IMR-90 (cell line): ENCODE data around the gene IGF1R. TPM values are rescaled to one million over a fixed set of nuclear protein-coding genes. Genes with fewer than 3 reads are reported as not detected.

ENCODE experiments used
- ATAC-seq: fragments of 200-7000 bp; cut with Tn5 transposase; 2 replicates; pipeline ENCODE4 v1.9.1; 2020; ENCODE audit warnings: low read depth, mild to moderate bottlenecking, moderate library complexity
- BruUV-seq: library from RNA; stranded (reverse); fragments of 400-500 nt; replicated peaks from 2 replicates; lab custom pipeline; 2021; lab: Mats Ljungman, UMichigan
- CTCF ChIA-PET: fragments of 300-600 bp; formaldehyde crosslinking; extraction: SDS; loops from one replicate; lab custom pipeline; 2021; ENCODE audit warnings: antibody characterized with exemption; lab: Yijun Ruan, JAX
- POLR2A ChIA-PET: fragments of 300-600 bp; sonication (Branson Sonifier 250); formaldehyde crosslinking; loops from one replicate; lab custom pipeline; 2022; ENCODE audit warnings: antibody characterized with exemption; ENCODE audit not compliant: unreplicated experiment; lab: Charles Lee
- DNase-seq: peaks from one replicate; pipeline ENCODE4 v3.0.0; 2013
- H2AFZ ChIP-seq: replicated peaks from 2 replicates; pipeline ENCODE3; 2013; ENCODE audit warnings: low read length, mild to moderate bottlenecking; ENCODE audit not compliant: poor library complexity
- H2AK5ac ChIP-seq: 2 replicates; pipeline ENCODE4 v1.6.1; 2013; ENCODE audit warnings: low read depth, low read length, inconsistent platforms
- H2AK9ac ChIP-seq: replicated peaks from 2 replicates; pipeline ENCODE3; 2013; ENCODE audit warnings: mild to moderate bottlenecking, low read depth, low read length, moderate library complexity; ENCODE audit not compliant: poor library complexity
- H2BK120ac ChIP-seq: 2 replicates; pipeline ENCODE4 v1.6.1; 2013; ENCODE audit warnings: low read depth, low read length, inconsistent platforms
- H2BK15ac ChIP-seq: 3 replicates; pipeline ENCODE4 v1.6.1; 2013; ENCODE audit warnings: low read depth, low read length, inconsistent platforms
- H2BK20ac ChIP-seq: 2 replicates; pipeline ENCODE4 v1.6.1; 2013; ENCODE audit warnings: low read depth, mild to moderate bottlenecking, inconsistent platforms, low read length, moderate library complexity
- H2BK5ac ChIP-seq: 2 replicates; pipeline ENCODE4 v1.6.1; 2013; ENCODE audit warnings: mild to moderate bottlenecking, low read depth, low read length, inconsistent platforms; ENCODE audit not compliant: poor library complexity, severe bottlenecking
- H3K14ac ChIP-seq: replicated peaks from 2 replicates; pipeline ENCODE4 v1.6.1; 2013; ENCODE audit warnings: low read depth, low read length, inconsistent platforms
- H3K18ac ChIP-seq: 2 replicates; pipeline ENCODE4 v1.6.1; 2013; ENCODE audit warnings: low read depth, low read length, control low read depth
- H3K23ac ChIP-seq: 2 replicates; pipeline ENCODE4 v1.6.1; 2013; ENCODE audit warnings: low read depth, low read length, inconsistent platforms
- H3K27ac ChIP-seq: 2 replicates; pipeline ENCODE4 v1.5.1; 2013; ENCODE audit warnings: mild to moderate bottlenecking, control low read depth, low read length; ENCODE audit not compliant: insufficient read depth
- H3K27me3 ChIP-seq: 2 replicates; pipeline ENCODE4 v1.6.1; 2013; ENCODE audit warnings: low read length; ENCODE audit not compliant: control insufficient read depth, insufficient read depth
- H3K36me3 ChIP-seq: 2 replicates; pipeline ENCODE4 v1.6.1; 2013; ENCODE audit warnings: low read length, mixed read lengths; ENCODE audit not compliant: control insufficient read depth, insufficient read depth
- H3K4ac ChIP-seq: 2 replicates; pipeline ENCODE4 v1.6.1; 2013; ENCODE audit warnings: low read depth, low read length, inconsistent platforms
- H3K4me1 ChIP-seq: 2 replicates; pipeline ENCODE4 v1.6.1; 2013; ENCODE audit warnings: low read length, mixed read lengths; ENCODE audit not compliant: control insufficient read depth, insufficient read depth
- H3K4me2 ChIP-seq: 2 replicates; pipeline ENCODE4 v1.6.1; 2013; ENCODE audit warnings: low read depth, mild to moderate bottlenecking, control low read depth, low read length, moderate library complexity
- H3K4me3 ChIP-seq: 2 replicates; pipeline ENCODE4 v1.5.1; 2013; ENCODE audit warnings: low read depth, mild to moderate bottlenecking, control low read depth, low read length, moderate library complexity; ENCODE audit not compliant: insufficient read depth
- H3K56ac ChIP-seq: 2 replicates; pipeline ENCODE4 v1.6.1; 2013; ENCODE audit warnings: low read length, inconsistent platforms; ENCODE audit not compliant: insufficient read depth; ENCODE audit errors: extremely low read depth
- H3K79me1 ChIP-seq, 2 experiments: 2 replicates each; pipeline ENCODE4 v1.6.1; 2013; ENCODE audit warnings: low read length in 2 of 2, inconsistent platforms in 1 of 2, low read depth in 1 of 2
- H3K9ac ChIP-seq: 2 replicates; pipeline ENCODE4 v1.6.1; 2013; ENCODE audit warnings: low read depth, low read length, control low read depth
- H3K9me1 ChIP-seq: 2 replicates; pipeline ENCODE4 v1.6.1; 2013; ENCODE audit warnings: low read length, inconsistent platforms; ENCODE audit not compliant: insufficient read depth
- H3K9me3 ChIP-seq: 2 replicates; pipeline ENCODE4 v1.6.1; 2013; ENCODE audit warnings: low read length; ENCODE audit not compliant: control insufficient read depth, insufficient read depth
- H4K20me1 ChIP-seq: 2 replicates; pipeline ENCODE4 v1.6.1; 2013; ENCODE audit warnings: low read length, inconsistent platforms; ENCODE audit not compliant: insufficient read depth
- H4K5ac ChIP-seq: 2 replicates; pipeline ENCODE4 v1.6.1; 2013; ENCODE audit warnings: mild to moderate bottlenecking, low read depth, low read length, control low read depth
- H4K8ac ChIP-seq, 2 experiments: 2 replicates each; pipeline ENCODE4 v1.6.1; 2013; ENCODE audit warnings: low read depth in 2 of 2, low read length in 2 of 2, control low read depth in 1 of 2, inconsistent platforms in 1 of 2
- H4K91ac ChIP-seq: 2 replicates; pipeline ENCODE4 v1.6.1; 2013; ENCODE audit warnings: low read depth, low read length, inconsistent platforms; ENCODE audit not compliant: insufficient read depth
- BHLHE40 ChIP-seq: fragments of 150-350 bp; IDR thresholded peaks from 2 replicates; pipeline ENCODE4 v1.6.1; 2016; ENCODE audit warnings: mild to moderate bottlenecking, low read depth, low read length
- CEBPB ChIP-seq: IDR thresholded peaks from 2 replicates; pipeline ENCODE4 v1.6.1; 2012; ENCODE audit warnings: low read depth, low read length, improper control_type of control experiment
- CTCF ChIP-seq: conservative IDR thresholded peaks from 2 replicates; pipeline ENCODE4 v1.5.1; 2012; ENCODE audit warnings: mild to moderate bottlenecking, low read depth, low read length, improper control_type of control experiment
- ELK1 ChIP-seq: fragments of 150-350 bp; IDR thresholded peaks from 2 replicates; pipeline ENCODE4 v1.6.1; 2016; ENCODE audit warnings: low read depth, mild to moderate bottlenecking, low read length, moderate library complexity, borderline replicate concordance
- FOS ChIP-seq: fragments of 150-350 bp; IDR thresholded peaks from 2 replicates; pipeline ENCODE4 v1.6.1; 2016; ENCODE audit warnings: low read depth, low read length
- MXI1 ChIP-seq: IDR thresholded peaks from 2 replicates; pipeline ENCODE4 v1.6.1; 2012; ENCODE audit warnings: low read depth, mild to moderate bottlenecking, low read length, moderate library complexity, borderline replicate concordance
- POLR2A ChIP-seq: IDR thresholded peaks from 2 replicates; pipeline ENCODE4 v1.6.1; 2012; ENCODE audit warnings: mild to moderate bottlenecking, low read depth, low read length
- RCOR1 ChIP-seq: IDR thresholded peaks from 2 replicates; pipeline ENCODE4 v1.6.1; 2012; ENCODE audit warnings: mild to moderate bottlenecking, low read length, improper control_type of control experiment; ENCODE audit not compliant: insufficient replicate concordance
- USF2 ChIP-seq: fragments of 150-350 bp; IDR thresholded peaks from 2 replicates; pipeline ENCODE4 v1.6.1; 2017; ENCODE audit warnings: mild to moderate bottlenecking, antibody characterized with exemption, low read length, low read depth
- WGBS, 2 experiments: methylation state at CpG; one replicate each; pipeline versions ENCODE4 v1.1.5 to v1.1.7; 2013; ENCODE audit warnings: missing lambda C conversion rate in 2 of 2; ENCODE audit not compliant: insufficient read length in 1 of 2; ENCODE audit errors: extremely low coverage in 2 of 2; 5-methylcytosine and 5-hydroxymethylcytosine counted together
- dilution Hi-C: fragments of 300-500 bp; cut with HindIII; formaldehyde crosslinking; loops from one replicate; pipeline ENCODE4 v1.14.3; 2018; ENCODE audit warnings: low sequenced_read_pairs; ENCODE audit not compliant: unreplicated experiment
- in situ Hi-C: fragments of 300-500 bp; cut with MboI; formaldehyde crosslinking; loops from 3 replicates; pipeline ENCODE4 v1.14.3; 2019; ENCODE audit warnings: low sequenced_read_pairs, inconsistent platforms, mixed read lengths
- intact Hi-C: fragments of 100-400 bp; cut with micrococcal nuclease; formaldehyde crosslinking; loops from 2 replicates; pipeline ENCODE4 v1.10.0; 2022
- polyA plus RNA-seq, 3 experiments: library from polyadenylated mRNA; depleted of rRNA; stranded (reverse); fragments of >200 nt; gene quantifications; 2 replicates each; pipeline ENCODE4 v1.2.3, GENCODE V29; 2012; ENCODE audit warnings: low replicate concordance in 1 of 3
- total RNA-seq: library from RNA; depleted of rRNA; stranded (reverse); fragments of >200 nt; gene quantifications from 2 replicates; pipeline ENCODE4 v1.2.3, GENCODE V29; 2012

IGF1R gene
- total and polyA plus RNA-seq, 2 of the 4 experiments (the other 2 are of a cell fraction): 24.0 to 24.9 TPM

GRCh38 chr15:98776607-98777281, 128.4 kb downstream of the IGF1R start:
- Histone ChIP-seq H2AFZ (no peak overlapping the region), H3K4me2 (no peak overlapping the region), H3K9me3 (no peaks in the 10 kb centered on the region), H3K23ac (no peak overlapping the region), H2BK120ac (no peak overlapping the region), H3K4me1 (peaks cover 22% of the 10 kb centered on the region), H3K36me3 (peaks cover 3% of the 10 kb centered on the region; the same call in 1 of the 2 replicates), H2BK15ac (no peak overlapping the region), H3K9ac (no peak overlapping the region), H3K14ac (no peak overlapping the region), H2BK20ac (no peak overlapping the region), H3K79me1 (peaks cover 34 to 90% of the 10 kb centered on the region in 2 experiments), H3K18ac (no peak overlapping the region), H4K5ac (no peak overlapping the region), H2AK9ac (peak overlapping the region; percentile 42), H3K4me3 (no peak overlapping the region), H4K8ac (no peak overlapping the region), H2AK5ac (no peak overlapping the region), H4K91ac (no peak overlapping the region), H3K27me3 (no peaks in the 10 kb centered on the region), H3K27ac (no peak overlapping the region), H3K4ac (no peak overlapping the region), H2BK5ac (no peak overlapping the region), H3K9me1 (peaks cover 28% of the 10 kb centered on the region), H4K20me1 (peaks cover 72% of the 10 kb centered on the region), H3K56ac (no peak overlapping the region)
- WGBS, 2 experiments: 59% methylated on average over 9 of the region's 16 CpGs; no CpG with 5 or more reads in 1 of the 2 experiments
- CTCF ChIA-PET: no interaction called here
- POLR2A ChIA-PET: no interaction called here
- dilution Hi-C loops: no loop called here
- BruUV-seq: no TSS peak
- in situ Hi-C loops: loop anchor here (25.0 kb wide), 1 partner anchor 136 kb away; no protein-coding TSS in a partner anchor
- ATAC-seq: no peak
- intact Hi-C loops: loop anchor here (5.0 to 10.0 kb wide), 4 partner anchors 126 to 332 kb away; no protein-coding TSS in a partner anchor
- peak; percentile 50 for DNase-seq
- TF ChIP-seq CEBPB (no peak), RCOR1 (no peak), CTCF (no peak), FOS (no peak), ELK1 (no peak), USF2 (no peak), MXI1 (no peak), BHLHE40 (no peak), POLR2A (no peak)
